PC-9 (cell line): ENCODE results near the gene PDZRN4. TPM values are rescaled to one million over a fixed set of nuclear protein-coding genes. Genes with fewer than 3 reads are reported as not detected.

Experiments
- BruUV-seq: library from RNA; stranded (reverse); fragments of 400-500 nt; replicated peaks from 2 replicates; lab custom pipeline; 2021; lab: Mats Ljungman, UMichigan
- CTCF ChIA-PET: fragments of 300-600 bp; sonication (Branson Sonifier 250); formaldehyde crosslinking; loops from one replicate; lab custom pipeline; 2022; ENCODE audit warnings: antibody characterized with exemption; lab: Charles Lee
- POLR2A ChIA-PET: fragments of 300-600 bp; sonication (Branson Sonifier 250); formaldehyde crosslinking; loops from one replicate; lab custom pipeline; 2022; ENCODE audit warnings: antibody characterized with exemption; ENCODE audit not compliant: unreplicated experiment; lab: Charles Lee
- DNase-seq, 2 experiments: peaks; one replicate each; pipeline versions ENCODE4 v3.0.0 to v3.0.0-alpha.2; 2015 to 2022; ENCODE audit warnings: mixed read lengths in 1 of 2
- H2AFZ ChIP-seq: fragments of 200-600 bp; sonication (generic); 2 replicates; pipeline ENCODE4 v1.8.1; 2017; ENCODE audit warnings: antibody characterized with exemption
- H3F3A ChIP-seq: fragments of 200-600 bp; sonication (generic); 2 replicates; pipeline ENCODE4 v1.8.1; 2017; ENCODE audit warnings: antibody characterized with exemption, mild to moderate bottlenecking, low read depth; ENCODE audit not compliant: insufficient read depth
- H3K27ac ChIP-seq: fragments of 200-600 bp; sonication (generic); 2 replicates; pipeline ENCODE4 v1.6.1; 2016; ENCODE audit warnings: mixed run types
- H3K27me3 ChIP-seq: fragments of 200-600 bp; sonication (generic); 2 replicates; pipeline ENCODE4 v1.6.1; 2016; ENCODE audit warnings: low read depth, mixed run types; ENCODE audit not compliant: insufficient read depth
- H3K36me3 ChIP-seq: fragments of 200-600 bp; sonication (generic); 2 replicates; pipeline ENCODE4 v1.6.1; 2016; ENCODE audit warnings: low read depth, mixed run types
- H3K4me1 ChIP-seq: fragments of 200-600 bp; sonication (generic); replicated peaks from 2 replicates; pipeline ENCODE4 v1.6.1; 2016; ENCODE audit warnings: mixed run types; ENCODE audit not compliant: insufficient read depth
- H3K4me2 ChIP-seq: fragments of 200-600 bp; sonication (generic); 2 replicates; pipeline ENCODE4 v1.6.1; 2017; ENCODE audit warnings: mixed run types
- H3K4me3 ChIP-seq: fragments of 200-600 bp; sonication (generic); 2 replicates; pipeline ENCODE4 v1.6.1; 2016; ENCODE audit warnings: mixed run types
- H3K79me2 ChIP-seq: fragments of 200-600 bp; sonication (generic); 2 replicates; pipeline ENCODE4 v1.6.1; 2017; ENCODE audit warnings: low read depth, mixed run types
- H3K9me2 ChIP-seq: fragments of 200-600 bp; sonication (generic); 2 replicates; pipeline ENCODE4 v1.8.1; 2017; ENCODE audit warnings: mild to moderate bottlenecking; ENCODE audit not compliant: insufficient read depth
- H3K9me3 ChIP-seq: fragments of 200-600 bp; sonication (generic); 2 replicates; pipeline ENCODE4 v1.8.1; 2016; ENCODE audit warnings: low read depth; ENCODE audit not compliant: insufficient read depth
- H4K20me1 ChIP-seq: fragments of 200-600 bp; sonication (generic); 2 replicates; pipeline ENCODE4 v1.8.1; 2017; ENCODE audit not compliant: insufficient read depth
- EZH2 ChIP-seq: fragments of 200-600 bp; sonication (generic); IDR thresholded peaks from 2 replicates; pipeline ENCODE4 v1.8.0; 2017; ENCODE audit warnings: antibody characterized with exemption, low read depth
- intact Hi-C: fragments of 100-400 bp; cut with micrococcal nuclease; formaldehyde crosslinking; loops from one replicate; pipeline ENCODE4 v1.10.0; 2022; ENCODE audit not compliant: unreplicated experiment
- total RNA-seq: library from RNA; stranded (reverse); gene quantifications from 2 replicates; pipeline ENCODE4 v1.2.3, GENCODE V29; 2021
- TF ChIP-seq, protein P1 (sequence below): fragments of 200-600 bp; sonication (generic); conservative IDR thresholded peaks from 2 replicates; pipeline ENCODE4 v1.6.1; 2017; ENCODE audit warnings: mixed run types, antibody characterized with exemption, mild to moderate bottlenecking, moderate library complexity

The PDZRN4 gene
- total RNA-seq, 1 experiment from 2014 or later, result not detected

DNA sequence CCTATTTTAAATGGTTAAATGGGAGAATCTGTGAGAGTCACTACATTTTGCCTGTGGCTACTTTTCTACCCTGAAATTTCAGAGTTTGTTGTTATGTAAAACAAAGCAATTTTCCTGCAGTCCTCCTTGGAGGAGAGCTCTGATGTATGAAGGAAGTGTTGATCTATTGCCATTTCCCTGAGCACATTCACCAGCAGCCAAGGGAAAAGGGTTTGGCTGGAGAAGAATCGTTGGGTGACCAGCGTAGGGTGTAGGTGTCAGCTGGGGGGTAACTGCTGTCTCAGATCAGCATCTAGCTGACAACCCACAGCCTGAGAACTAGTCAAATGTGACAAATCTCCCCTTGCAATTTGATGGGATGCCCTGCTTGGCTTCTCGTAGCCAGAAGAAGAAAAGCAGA, 230.5 kb downstream of the PDZRN4 start:
- H3K9me3 ChIP-seq, result no peaks in the 10 kb centered on the region
- no TSS peak for BruUV-seq
- intact Hi-C loops, result no loop called here
- H4K20me1 ChIP-seq, result no peaks in the 10 kb centered on the region
- no peaks in the 10 kb centered on the region for H3K79me2 ChIP-seq
- no peaks in the 10 kb centered on the region for H3K36me3 ChIP-seq
- no peak overlapping the region for H3K27ac ChIP-seq
- no peak for DNase-seq
- H3K27me3 ChIP-seq, result no peaks in the 10 kb centered on the region
- no peak overlapping the region for H3K4me2 ChIP-seq
- no peak for TF ChIP-seq EZH2
- TF ChIP-seq, protein P1, sequence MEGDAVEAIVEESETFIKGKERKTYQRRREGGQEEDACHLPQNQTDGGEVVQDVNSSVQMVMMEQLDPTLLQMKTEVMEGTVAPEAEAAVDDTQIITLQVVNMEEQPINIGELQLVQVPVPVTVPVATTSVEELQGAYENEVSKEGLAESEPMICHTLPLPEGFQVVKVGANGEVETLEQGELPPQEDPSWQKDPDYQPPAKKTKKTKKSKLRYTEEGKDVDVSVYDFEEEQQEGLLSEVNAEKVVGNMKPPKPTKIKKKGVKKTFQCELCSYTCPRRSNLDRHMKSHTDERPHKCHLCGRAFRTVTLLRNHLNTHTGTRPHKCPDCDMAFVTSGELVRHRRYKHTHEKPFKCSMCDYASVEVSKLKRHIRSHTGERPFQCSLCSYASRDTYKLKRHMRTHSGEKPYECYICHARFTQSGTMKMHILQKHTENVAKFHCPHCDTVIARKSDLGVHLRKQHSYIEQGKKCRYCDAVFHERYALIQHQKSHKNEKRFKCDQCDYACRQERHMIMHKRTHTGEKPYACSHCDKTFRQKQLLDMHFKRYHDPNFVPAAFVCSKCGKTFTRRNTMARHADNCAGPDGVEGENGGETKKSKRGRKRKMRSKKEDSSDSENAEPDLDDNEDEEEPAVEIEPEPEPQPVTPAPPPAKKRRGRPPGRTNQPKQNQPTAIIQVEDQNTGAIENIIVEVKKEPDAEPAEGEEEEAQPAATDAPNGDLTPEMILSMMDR, result no peak
- no peaks in the 10 kb centered on the region; the same call in 1 of the 2 replicates for H3K9me2 ChIP-seq
- CTCF ChIA-PET, result no interaction called here
- H3F3A ChIP-seq, result no peaks in the 10 kb centered on the region
- H2AFZ ChIP-seq, result no peak overlapping the region
- no peaks in the 10 kb centered on the region for H3K4me1 ChIP-seq
- POLR2A ChIA-PET, result interaction anchor here (0.5 kb wide), 1 partner anchor 676 kb away, joined by 9 read pairs; no protein-coding TSS in a partner anchor
- no peak overlapping the region for H3K4me3 ChIP-seq

DNA sequence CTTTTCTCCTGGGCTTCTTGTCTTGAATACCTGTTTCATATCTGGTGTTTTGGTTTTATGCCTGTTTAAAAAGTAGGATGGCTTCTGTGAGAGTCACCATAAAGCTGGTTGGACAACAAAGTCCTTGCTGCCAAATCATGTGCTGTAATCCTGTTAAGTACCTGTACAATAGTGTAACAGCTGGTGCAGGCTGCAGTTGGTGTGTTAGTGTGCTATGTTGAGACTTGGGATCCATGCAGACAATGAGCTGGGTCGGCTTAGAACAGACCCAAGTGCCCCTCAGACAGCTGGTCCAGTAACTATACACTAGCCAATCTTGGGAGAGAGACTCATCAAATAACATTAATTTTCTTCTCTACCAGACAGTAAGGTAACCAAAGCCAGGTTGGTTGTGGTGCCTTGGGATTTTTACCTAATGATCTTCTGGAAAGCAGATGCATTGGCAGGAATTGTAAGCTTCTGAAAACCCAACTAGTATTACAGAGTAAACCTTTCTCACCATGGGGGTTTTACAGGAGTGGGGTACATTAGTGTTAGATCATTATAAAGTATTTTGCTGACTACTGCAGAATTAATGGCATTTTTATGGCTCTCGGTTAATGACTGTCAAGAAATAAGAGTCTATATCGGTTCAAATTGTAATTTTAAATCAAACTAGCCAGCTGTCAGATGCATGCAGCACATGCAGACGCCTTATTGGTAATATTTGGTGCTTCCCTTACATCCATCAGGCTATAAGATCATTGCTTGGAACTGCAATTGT, 231.2 kb downstream of the PDZRN4 start:
- no peaks in the 10 kb centered on the region for H3K79me2 ChIP-seq
- TF ChIP-seq, protein P1, result no peak
- no peak for TF ChIP-seq EZH2
- H3K4me3 ChIP-seq, result no peak overlapping the region
- no peaks in the 10 kb centered on the region for H4K20me1 ChIP-seq
- intact Hi-C loops, result no loop called here
- BruUV-seq, result no TSS peak
- H2AFZ ChIP-seq, result no peak overlapping the region
- DNase-seq, result no peak
- no peaks in the 10 kb centered on the region for H3K4me1 ChIP-seq
- H3K27me3 ChIP-seq, result no peaks in the 10 kb centered on the region
- ChIA-PET POLR2A (interaction anchor here (0.7 kb wide), 1 partner anchor 575 kb away, joined by 3 read pairs; no protein-coding TSS in a partner anchor), CTCF (no interaction called here)
- no peaks in the 10 kb centered on the region; the same call in 1 of the 2 replicates for H3K9me2 ChIP-seq
- H3K27ac ChIP-seq, result no peak overlapping the region
- H3K9me3 ChIP-seq, result no peaks in the 10 kb centered on the region
- no peaks in the 10 kb centered on the region for H3K36me3 ChIP-seq
- H3K4me2 ChIP-seq, result no peak overlapping the region
- H3F3A ChIP-seq, result no peaks in the 10 kb centered on the region

DNA sequence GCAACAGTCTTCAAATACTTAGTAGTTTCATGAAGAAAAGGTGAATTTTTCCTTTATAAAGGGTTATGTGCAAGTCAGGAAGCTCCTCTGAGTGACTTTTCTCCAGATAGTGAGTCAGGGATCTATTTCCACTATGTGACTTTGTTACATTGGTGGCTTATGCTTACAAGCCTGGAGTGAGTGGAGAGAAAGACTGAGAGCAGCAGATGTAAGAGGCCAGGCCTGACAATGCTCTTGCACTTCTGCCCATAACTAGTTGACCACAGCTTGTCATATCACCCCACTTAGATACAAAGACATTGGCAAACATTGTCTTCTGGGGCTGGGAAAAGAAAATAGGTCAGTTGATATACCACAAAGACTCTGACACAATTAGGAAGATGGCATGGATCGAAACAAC, 236.5 kb downstream of the PDZRN4 start:
- H3K27me3 ChIP-seq, result no peaks in the 10 kb centered on the region
- no peaks in the 10 kb centered on the region for H3F3A ChIP-seq
- H3K4me3 ChIP-seq, result no peak overlapping the region
- H3K9me2 ChIP-seq, result no peaks in the 10 kb centered on the region; the same call in 1 of the 2 replicates
- H4K20me1 ChIP-seq, result no peaks in the 10 kb centered on the region
- ChIA-PET POLR2A (no interaction called here), CTCF (no interaction called here)
- no peaks in the 10 kb centered on the region for H3K4me1 ChIP-seq
- no peaks in the 10 kb centered on the region for H3K36me3 ChIP-seq
- no peak for DNase-seq
- intact Hi-C loops, result no loop called here
- H3K79me2 ChIP-seq, result no peaks in the 10 kb centered on the region
- BruUV-seq, result no TSS peak
- no peak overlapping the region for H3K4me2 ChIP-seq
- no peak overlapping the region for H2AFZ ChIP-seq
- H3K9me3 ChIP-seq, result no peaks in the 10 kb centered on the region
- H3K27ac ChIP-seq, result no peak overlapping the region
- no peak for TF ChIP-seq EZH2
- TF ChIP-seq, protein P1, result no peak
